ENCODE results near the gene GALNT9.

Gene GALNT9

DNA sequence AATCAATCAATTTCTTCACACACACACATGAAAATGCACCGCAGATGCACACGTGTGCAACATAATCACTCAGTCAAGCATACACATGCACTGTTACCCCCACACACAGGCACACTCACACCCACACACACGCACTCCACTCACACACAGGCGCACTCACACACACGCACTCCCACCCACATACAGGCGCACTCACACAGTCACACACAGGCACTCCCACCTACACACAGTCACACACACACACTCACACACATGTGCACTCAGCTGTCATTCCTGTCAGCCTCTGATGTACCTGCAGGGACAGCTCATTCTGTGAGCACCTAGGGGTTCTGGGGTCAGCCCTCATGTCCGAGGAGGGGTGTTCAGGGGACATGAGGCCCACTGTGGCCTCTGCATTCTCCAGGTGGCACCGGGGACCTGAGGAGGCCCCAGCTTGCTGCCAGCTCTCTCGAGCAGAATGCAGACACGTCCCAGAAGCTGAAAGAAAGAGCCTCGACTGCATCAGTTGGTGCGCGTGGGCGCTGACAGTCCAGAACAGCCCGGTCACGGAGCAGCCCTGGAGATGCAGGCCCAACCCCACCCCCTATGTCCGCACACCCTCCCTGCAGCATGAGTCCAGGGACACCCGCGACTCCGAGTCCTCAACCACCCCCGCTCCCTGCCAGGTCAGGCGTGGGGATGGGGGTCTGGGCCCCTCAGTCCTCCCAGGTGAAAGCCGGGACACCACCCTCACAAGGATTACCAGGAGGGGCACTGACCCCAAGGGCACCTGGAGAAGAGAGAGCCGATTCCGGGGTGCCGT is 115.8 kb downstream of the GALNT9 start:
- H3K27ac Mint-ChIP-seq: no peak overlapping the region
- no peaks in the 10 kb centered on the region for H3K36me3 Mint-ChIP-seq (ENCODE audit: low read depth)
- peaks cover 1% of the 10 kb centered on the region for H3K27me3 Mint-ChIP-seq
- no peak overlapping the region for H3K4me3 Mint-ChIP-seq
- H3K9me3 Mint-ChIP-seq: no peaks in the 10 kb centered on the region
- H3K4me1 Mint-ChIP-seq (ENCODE audit: low read depth): no peaks in the 10 kb centered on the region

DNA sequence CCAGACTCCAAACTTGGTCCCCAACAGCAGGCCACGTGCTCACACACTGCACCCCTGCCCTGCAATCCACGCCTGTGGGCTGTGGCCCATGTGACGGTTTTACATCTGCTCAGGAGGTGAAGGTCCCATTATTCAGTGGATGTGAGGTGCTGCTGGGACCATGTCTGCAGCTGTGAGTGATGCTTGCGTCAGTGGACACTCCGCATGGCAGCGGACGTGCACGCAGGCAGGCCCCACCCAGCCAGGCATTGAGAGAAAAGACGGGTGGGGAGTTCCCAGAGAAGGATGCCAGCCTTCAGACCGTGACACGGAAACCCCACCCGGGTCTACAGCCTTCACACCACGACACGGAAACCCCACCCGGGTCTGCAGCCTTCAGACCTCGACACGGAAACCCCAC is 117.6 kb downstream of the GALNT9 start:
- H3K27me3 Mint-ChIP-seq: peaks cover 9% of the 10 kb centered on the region
- no peak overlapping the region for H3K4me3 Mint-ChIP-seq
- no peaks in the 10 kb centered on the region for H3K4me1 Mint-ChIP-seq (ENCODE audit: low read depth)
- H3K9me3 Mint-ChIP-seq: no peaks in the 10 kb centered on the region
- H3K27ac Mint-ChIP-seq: no peak overlapping the region
- H3K36me3 Mint-ChIP-seq (ENCODE audit: low read depth): no peaks in the 10 kb centered on the region

DNA sequence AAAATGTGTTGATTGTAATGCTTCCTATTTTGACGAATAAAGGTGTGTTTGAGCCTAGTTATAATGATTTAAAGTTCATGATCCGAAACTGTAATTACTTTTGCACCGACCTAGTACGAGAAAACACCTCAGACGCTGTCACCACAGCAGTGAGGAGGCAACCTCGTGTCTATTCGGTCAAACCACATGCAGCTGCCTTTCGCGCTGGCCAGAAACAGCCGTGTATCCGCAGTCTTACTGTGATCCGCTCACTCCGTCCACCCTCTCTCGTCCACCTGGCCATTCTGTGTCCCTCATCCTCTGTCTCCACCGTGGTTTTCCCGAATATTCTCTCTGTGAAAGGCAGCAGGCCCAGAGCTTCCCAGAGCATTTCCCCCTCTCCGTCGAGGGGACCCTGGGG is 118.1 kb downstream of the GALNT9 start:
- no peak overlapping the region for H3K4me3 Mint-ChIP-seq
- no peaks in the 10 kb centered on the region for H3K36me3 Mint-ChIP-seq (ENCODE audit: low read depth)
- no peaks in the 10 kb centered on the region for H3K9me3 Mint-ChIP-seq
- no peak overlapping the region for H3K27ac Mint-ChIP-seq
- no peaks in the 10 kb centered on the region for H3K4me1 Mint-ChIP-seq (ENCODE audit: low read depth)
- H3K27me3 Mint-ChIP-seq: peaks cover 9% of the 10 kb centered on the region

DNA sequence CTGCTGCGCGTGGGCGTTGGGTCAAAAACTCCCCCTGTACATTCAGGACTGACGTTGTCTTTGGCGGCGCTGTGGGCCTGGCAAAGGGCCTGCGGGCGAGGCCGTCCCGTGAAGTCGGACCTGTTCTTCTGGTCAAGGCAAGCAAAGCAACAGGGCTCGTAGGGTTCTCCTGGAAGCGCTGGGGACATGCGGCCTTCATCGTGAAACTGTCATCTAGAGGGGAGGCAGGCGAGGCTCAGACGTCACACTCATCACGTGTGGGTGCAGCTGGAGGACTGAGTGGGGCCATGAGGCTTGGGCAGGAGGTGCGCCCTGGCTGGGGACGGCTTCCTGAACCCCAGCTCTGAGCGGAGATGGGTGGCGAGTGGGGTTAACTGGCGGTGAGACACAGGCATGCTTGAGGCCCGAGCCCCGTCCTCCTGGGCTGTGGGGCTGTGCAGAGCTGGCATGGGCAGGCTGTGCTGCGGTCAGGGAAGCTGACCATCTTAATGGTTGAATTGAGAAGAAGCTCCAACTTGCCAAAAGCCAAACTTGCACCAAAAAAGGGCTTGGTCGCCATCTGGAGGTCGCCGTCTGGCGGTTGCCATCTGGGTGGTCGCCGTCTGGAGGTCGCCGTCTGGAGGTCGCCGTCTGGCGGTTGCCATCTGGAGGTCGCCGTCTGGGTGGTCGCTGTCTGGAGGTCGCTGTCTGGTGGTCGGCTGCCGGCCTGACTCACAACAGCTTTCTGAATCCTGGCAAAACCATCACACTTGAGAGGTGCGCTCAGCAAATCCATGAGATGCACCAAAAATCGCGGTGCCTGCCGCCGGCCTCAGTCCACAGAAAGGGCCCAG is 119.0 kb downstream of the GALNT9 start:
- H3K4me1 Mint-ChIP-seq (ENCODE audit: low read depth): peaks cover 7% of the 10 kb centered on the region
- H3K27ac Mint-ChIP-seq: no peak overlapping the region
- H3K4me3 Mint-ChIP-seq: no peak overlapping the region
- H3K36me3 Mint-ChIP-seq (ENCODE audit: low read depth): no peaks in the 10 kb centered on the region
- no peaks in the 10 kb centered on the region for H3K9me3 Mint-ChIP-seq
- H3K27me3 Mint-ChIP-seq: peaks cover 12% of the 10 kb centered on the region

DNA sequence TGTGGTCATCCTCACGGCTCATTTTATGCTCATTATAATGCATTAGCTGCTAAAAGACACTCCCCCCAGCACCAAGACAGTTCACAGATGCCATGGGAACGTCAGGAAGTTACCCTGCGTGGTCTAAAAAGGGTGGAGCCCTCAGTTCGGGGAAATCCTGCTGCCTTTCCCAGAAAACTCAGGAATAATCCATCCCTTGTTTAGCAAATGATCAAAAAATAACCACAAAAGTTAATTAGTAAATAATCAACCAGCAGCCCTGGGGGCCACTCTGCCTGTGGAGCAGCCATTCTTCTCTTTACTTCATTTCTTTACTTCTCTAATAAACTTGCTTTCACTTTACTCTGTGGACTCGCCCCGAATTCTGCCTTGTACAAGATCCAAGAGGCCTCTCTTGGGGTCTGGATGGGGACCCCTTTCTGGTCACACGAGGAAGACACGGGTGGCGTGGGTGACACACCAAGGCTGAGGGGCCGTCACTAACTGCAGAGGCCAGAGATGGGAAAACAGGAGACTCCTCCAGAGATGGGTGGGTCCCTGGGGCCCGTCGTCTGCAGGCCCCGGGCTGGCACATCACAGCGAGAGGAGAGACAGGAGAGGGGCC is 119.7 kb downstream of the GALNT9 start:
- peaks cover 17% of the 10 kb centered on the region for H3K27me3 Mint-ChIP-seq
- H3K4me1 Mint-ChIP-seq (ENCODE audit: low read depth): peaks cover 7% of the 10 kb centered on the region
- no peak overlapping the region for H3K27ac Mint-ChIP-seq

DNA sequence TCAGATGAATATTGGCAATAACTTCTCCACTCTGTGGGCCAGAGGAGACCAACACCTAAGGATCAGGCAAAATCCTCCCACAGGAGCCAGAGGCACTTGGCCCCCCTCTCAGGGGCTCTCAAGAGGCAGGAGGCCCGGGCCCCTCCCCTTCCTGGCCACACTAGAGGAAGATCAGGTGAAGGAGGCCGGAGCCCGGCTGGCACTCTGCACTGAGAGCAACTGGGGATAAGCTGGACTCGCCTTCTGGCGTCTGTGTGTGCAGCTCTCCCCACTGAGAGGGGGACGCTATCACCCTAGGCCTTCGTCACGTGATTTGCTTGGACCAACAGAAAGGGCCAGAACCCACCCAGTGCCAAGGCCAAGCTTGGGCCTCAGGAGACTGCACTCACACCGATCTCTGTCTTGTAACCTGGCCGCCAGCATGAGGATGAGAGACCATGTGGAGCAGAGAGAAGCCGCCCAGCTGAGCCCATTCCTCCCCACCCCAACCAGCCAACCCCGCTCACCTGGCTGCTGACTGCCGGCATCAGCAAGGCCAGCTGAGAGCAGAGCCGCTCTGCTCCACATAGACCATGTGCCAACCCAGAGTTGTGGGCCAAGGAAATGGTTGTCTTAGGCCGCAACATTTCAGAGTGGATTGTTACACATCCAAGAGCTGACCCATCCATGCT is 121.1 kb downstream of the GALNT9 start:
- Mint-ChIP-seq H3K27me3 (peaks cover 26% of the 10 kb centered on the region), H3K4me1 (ENCODE audit: low read depth) (peaks cover 7% of the 10 kb centered on the region), H3K9me3 (no peaks in the 10 kb centered on the region), H3K27ac (no peak overlapping the region), H3K4me3 (no peak overlapping the region), H3K36me3 (ENCODE audit: low read depth) (no peaks in the 10 kb centered on the region)

More for the DNA sequence above, 119.7 kb downstream of the GALNT9 start:
- Mint-ChIP-seq H3K36me3 (ENCODE audit: low read depth) (no peaks in the 10 kb centered on the region), H3K9me3 (no peaks in the 10 kb centered on the region), H3K4me3 (no peak overlapping the region)

DNA sequence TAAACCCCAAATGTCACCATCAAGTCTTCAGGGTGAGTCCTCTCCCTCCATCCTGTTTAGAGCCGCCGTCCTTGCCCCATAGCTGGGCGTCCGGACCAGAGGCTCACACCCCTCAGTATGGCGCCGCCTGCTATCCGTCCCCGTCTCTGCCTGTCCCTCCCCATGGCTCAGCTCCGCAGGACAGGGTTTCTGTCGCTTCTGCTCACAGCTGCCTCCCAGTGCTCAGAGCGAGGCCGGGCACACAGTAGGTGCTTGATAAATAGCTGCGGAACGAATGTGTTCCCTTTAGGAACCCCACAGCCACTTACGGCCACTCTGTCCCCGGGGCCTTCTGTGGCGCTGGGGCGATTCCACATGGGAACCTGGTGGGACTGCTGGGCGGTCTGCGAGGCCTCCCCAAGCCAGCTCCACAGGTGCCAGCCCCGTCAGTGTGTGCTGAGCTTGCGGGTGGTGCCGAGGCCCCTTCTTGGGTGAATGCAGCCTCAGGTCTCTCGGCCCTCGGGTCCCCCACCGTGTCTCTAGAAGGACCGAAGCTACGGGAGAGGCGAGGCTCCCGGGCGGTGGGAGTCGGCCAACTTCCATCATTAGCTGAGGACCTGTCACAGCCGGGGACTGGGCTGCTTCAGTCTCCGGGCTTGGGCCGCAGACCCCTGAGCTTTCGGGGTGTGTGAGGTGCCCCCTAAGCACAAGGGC is 122.2 kb downstream of the GALNT9 start:
- no peaks in the 10 kb centered on the region for H3K9me3 Mint-ChIP-seq
- H3K4me1 Mint-ChIP-seq (ENCODE audit: low read depth): peaks cover 7% of the 10 kb centered on the region
- H3K27ac Mint-ChIP-seq: no peak overlapping the region
- no peaks in the 10 kb centered on the region for H3K36me3 Mint-ChIP-seq (ENCODE audit: low read depth)
- H3K27me3 Mint-ChIP-seq: peaks cover 26% of the 10 kb centered on the region
- no peak overlapping the region for H3K4me3 Mint-ChIP-seq

DNA sequence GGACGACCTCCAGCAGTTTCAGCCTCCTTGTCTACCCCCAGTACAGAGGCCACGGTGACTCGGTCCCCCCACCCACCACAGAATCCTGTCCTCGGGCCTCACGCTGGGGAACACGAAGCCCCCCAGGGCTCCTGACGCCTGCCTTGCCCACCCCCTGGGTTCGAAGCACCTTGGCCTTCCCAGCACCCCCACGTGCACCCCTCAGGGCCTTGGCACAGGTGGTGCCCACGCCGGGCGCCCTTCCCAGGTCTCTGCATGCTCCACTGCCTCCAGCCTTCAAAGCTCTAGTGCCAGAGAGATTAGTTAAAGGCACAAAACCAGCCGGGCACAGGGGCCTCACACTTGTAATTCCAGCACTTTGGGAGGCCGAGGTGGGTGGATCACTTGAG is 123.3 kb downstream of the GALNT9 start:
- no peaks in the 10 kb centered on the region for H3K36me3 Mint-ChIP-seq (ENCODE audit: low read depth)
- peaks cover 7% of the 10 kb centered on the region for H3K4me1 Mint-ChIP-seq (ENCODE audit: low read depth)
- H3K27ac Mint-ChIP-seq: no peak overlapping the region
- H3K4me3 Mint-ChIP-seq: no peak overlapping the region
- no peaks in the 10 kb centered on the region for H3K9me3 Mint-ChIP-seq
- peaks cover 26% of the 10 kb centered on the region for H3K27me3 Mint-ChIP-seq

DNA sequence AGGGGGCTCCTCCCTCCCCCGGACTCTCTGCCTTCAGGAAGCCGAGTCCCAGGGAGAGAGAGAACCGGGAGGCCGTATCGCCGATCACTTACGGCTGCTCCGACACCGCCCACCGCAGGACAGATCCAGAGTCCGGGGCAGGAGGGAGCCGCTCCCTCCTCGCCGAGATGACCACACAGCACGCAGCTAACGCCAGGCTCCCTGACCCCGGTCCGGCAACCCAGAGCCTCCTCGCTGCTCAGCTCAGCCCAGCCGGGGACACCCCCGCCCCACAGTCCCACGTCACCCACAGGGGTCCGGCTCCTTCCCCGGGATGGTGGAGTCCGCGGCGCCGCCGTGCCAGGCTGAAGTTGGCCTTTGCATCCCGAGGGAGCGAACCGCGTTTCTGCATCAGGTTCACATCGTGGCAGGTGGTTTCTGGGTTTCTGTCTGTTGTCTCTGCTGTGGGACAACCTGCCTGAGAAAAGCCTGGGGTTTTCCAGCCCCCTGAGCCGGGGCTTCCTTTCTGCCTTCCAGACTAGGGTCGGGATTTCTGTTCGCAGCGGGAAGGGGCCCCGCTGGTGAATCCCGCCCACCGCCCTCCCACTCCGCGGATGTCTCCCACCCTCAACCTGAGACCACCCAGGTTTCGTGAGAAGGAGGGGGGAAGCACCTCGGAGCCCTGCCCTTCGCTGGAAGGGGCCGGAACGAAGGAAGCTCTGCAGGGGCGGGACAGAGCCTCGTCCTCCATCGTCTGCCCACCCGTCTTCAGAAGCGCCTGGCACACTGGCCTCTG is 123.9 kb downstream of the GALNT9 start:
- Mint-ChIP-seq H3K4me3 (no peak overlapping the region), H3K4me1 (ENCODE audit: low read depth) (peaks cover 7% of the 10 kb centered on the region), H3K27me3 (peaks cover 26% of the 10 kb centered on the region)

DNA sequence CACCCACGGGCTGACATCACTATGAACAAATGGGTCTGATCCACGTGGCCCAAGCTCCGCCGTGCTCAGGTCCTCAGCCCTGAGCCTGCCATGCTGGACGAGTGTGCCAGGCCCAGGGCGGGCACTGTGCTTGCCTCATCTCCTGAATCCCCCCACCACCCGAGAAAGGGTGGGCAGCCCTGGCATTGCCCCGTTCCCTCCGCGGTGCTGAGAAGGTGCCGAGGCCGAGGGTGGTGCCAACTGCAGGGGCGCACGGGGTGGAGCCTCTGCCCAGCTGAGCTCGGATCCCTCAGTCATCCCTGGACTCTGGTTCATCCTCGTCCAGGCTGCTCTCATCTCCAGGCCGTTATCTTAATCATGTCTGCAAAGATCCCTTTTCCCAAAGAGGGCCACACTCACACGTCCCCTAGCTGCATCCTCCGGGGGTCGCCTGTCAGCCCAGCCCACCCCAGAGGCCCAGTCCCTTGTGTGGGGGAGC is 124.6 kb downstream of the GALNT9 start:
- H3K36me3 Mint-ChIP-seq (ENCODE audit: low read depth): no peaks in the 10 kb centered on the region
- H3K27ac Mint-ChIP-seq: no peak overlapping the region
- no peak overlapping the region for H3K4me3 Mint-ChIP-seq
- no peaks in the 10 kb centered on the region for H3K9me3 Mint-ChIP-seq
- peaks cover 26% of the 10 kb centered on the region for H3K27me3 Mint-ChIP-seq
- H3K4me1 Mint-ChIP-seq (ENCODE audit: low read depth): peaks cover 7% of the 10 kb centered on the region

More for the DNA sequence above, 123.9 kb downstream of the GALNT9 start:
- Mint-ChIP-seq H3K9me3 (no peaks in the 10 kb centered on the region), H3K36me3 (ENCODE audit: low read depth) (no peaks in the 10 kb centered on the region), H3K27ac (no peak overlapping the region)

DNA sequence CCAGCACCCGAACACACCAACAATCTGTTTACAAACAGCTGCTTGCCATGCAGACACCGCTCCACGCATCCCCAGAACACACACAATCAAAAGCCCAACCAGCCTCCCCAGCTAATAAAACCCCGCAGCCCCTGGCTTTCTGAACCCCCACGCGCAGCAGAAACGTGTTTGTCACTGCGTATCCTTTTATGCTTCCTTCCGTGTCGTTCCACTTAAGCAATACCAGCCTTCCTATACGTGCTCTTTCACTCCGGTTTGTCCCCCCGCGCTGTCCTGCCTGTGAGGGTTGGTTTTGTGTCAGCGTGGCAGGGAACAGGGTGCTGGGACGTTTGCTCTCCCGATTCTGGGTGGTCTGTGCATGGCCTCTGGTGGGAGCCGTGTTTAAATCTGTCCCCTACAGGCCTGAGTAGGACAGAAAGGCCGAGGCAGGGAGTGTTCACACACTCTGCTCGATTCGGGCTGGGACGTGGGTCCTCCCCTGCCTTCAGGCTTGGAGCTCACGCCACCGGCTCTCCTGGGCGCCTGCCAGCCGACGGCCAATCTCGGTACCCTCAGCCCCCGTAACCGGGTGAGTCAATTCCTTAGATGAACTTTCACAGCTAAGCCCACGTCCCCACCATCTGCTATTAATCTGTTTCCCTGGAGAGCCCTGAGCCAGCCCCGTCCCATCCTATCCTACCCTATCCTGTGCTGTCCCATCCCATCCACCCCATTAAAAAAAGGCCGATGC is 125.2 kb downstream of the GALNT9 start:
- H3K4me3 Mint-ChIP-seq: no peak overlapping the region
- peaks cover 26% of the 10 kb centered on the region for H3K27me3 Mint-ChIP-seq
- H3K4me1 Mint-ChIP-seq (ENCODE audit: low read depth): peaks cover 7% of the 10 kb centered on the region
- H3K36me3 Mint-ChIP-seq (ENCODE audit: low read depth): no peaks in the 10 kb centered on the region
- H3K9me3 Mint-ChIP-seq: no peaks in the 10 kb centered on the region
- H3K27ac Mint-ChIP-seq: no peak overlapping the region

DNA sequence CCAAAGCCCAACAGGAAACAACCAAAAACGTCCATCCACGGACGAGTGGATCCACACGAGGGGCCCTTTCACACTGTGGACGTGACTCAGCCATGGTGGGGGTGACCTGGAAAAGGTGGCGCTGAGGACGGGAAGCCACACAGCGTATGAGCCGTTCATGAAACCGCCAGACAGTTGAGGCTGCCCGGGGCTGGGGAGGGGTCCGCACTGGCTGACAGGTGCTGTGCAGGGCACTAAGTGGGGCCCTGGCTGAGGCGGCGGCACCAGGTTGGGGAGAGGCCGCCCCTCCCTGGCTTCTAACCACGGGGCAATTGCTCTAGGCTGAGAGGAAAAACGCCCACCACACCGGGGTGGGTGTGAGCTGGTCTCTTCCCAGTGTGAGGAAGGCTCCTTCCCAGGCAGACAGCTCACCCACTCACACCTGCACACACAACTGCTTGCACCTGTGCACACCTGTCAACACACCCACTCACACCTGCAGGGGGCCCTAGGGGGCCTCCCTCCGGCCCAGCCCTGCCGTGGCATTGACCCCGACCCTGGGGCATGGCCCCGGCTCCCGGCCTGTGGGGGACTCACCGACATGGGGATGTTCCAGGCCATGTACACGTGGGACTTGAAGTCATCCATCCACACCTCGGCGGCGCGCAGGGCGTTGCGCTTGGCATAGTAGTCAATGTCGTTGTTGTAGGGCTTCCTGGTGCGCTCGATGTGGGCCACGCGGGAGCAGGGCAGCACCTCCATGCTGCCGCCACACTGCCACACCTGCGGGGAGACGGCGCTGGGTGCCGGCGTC is 126.3 kb downstream of the GALNT9 start:
- no peaks in the 10 kb centered on the region for H3K9me3 Mint-ChIP-seq
- peaks cover 7% of the 10 kb centered on the region for H3K4me1 Mint-ChIP-seq (ENCODE audit: low read depth)
- H3K36me3 Mint-ChIP-seq (ENCODE audit: low read depth): no peaks in the 10 kb centered on the region
- no peak overlapping the region for H3K4me3 Mint-ChIP-seq
- no peak overlapping the region for H3K27ac Mint-ChIP-seq
- H3K27me3 Mint-ChIP-seq: peaks cover 26% of the 10 kb centered on the region
